WTC11 (cell line): ENCODE results near the gene PEAK1. TPM values are rescaled to one million over a fixed set of nuclear protein-coding genes. Genes with fewer than 3 reads are reported as not detected.

Experiments used
- ATAC-seq: fragments of 200-7000 bp; cut with Tn5 transposase; 2 replicates; pipeline ENCODE4 v1.10.0; 2021; ENCODE audit warnings: mild to moderate bottlenecking, moderate library complexity
- CTCF ChIA-PET: fragments of 300-600 bp; sonication (Branson Sonifier 250); formaldehyde crosslinking; loops from one replicate; lab custom pipeline; 2021; ENCODE audit warnings: antibody characterized with exemption; lab: Charles Lee
- POLR2A ChIA-PET: fragments of 350-600 bp; sonication (Branson Sonifier 250); formaldehyde crosslinking; loops from one replicate; lab custom pipeline; 2021; ENCODE audit warnings: antibody characterized with exemption; lab: Charles Lee
- DNase-seq: peaks from one replicate; pipeline ENCODE4 v3.0.0; 2021; ENCODE audit warnings: low spot score
- H3K27ac Mint-ChIP-seq: 2 replicates; pipeline ENCODE4 v1.8.0; 2021; ENCODE audit warnings: mixed read lengths
- H3K27me3 Mint-ChIP-seq: 2 replicates; pipeline ENCODE4 v1.8.0; 2021; ENCODE audit warnings: low read depth, mild to moderate bottlenecking, moderate library complexity, mixed read lengths
- H3K36me3 Mint-ChIP-seq: 2 replicates; pipeline ENCODE4 v1.8.0; 2021; ENCODE audit warnings: mixed read lengths
- H3K4me1 Mint-ChIP-seq: 2 replicates; pipeline ENCODE4 v1.8.0; 2022; ENCODE audit warnings: mixed read lengths
- H3K4me3 Mint-ChIP-seq: 2 replicates; pipeline ENCODE4 v1.8.0; 2021; ENCODE audit warnings: mild to moderate bottlenecking, moderate library complexity, mixed read lengths
- H3K9me3 Mint-ChIP-seq: 2 replicates; pipeline ENCODE4 v1.8.0; 2021; ENCODE audit warnings: mixed read lengths
- ATF3 ChIP-seq: sonication (generic); formaldehyde crosslinking; conservative IDR thresholded peaks from 2 replicates; pipeline ENCODE4 v1.8.1; 2022; ENCODE audit warnings: mild to moderate bottlenecking, missing genetic modification reagents
- CDX4 ChIP-seq: fragments of 250-450 bp; sonication (Bioruptor Pico); IDR thresholded peaks from 2 replicates; pipeline ENCODE4 v1.9.0; 2021; ENCODE audit warnings: moderate library complexity, mild to moderate bottlenecking, inconsistent platforms, borderline replicate concordance
- CREB1 ChIP-seq: sonication (generic); formaldehyde crosslinking; IDR thresholded peaks from 2 replicates; pipeline ENCODE4 v1.8.0; 2023; ENCODE audit warnings: mild to moderate bottlenecking, missing genetic modification reagents
- E2F4 ChIP-seq: sonication (generic); formaldehyde crosslinking; IDR thresholded peaks from 2 replicates; pipeline ENCODE4 v1.8.1; 2022; ENCODE audit warnings: low read depth, mild to moderate bottlenecking, moderate library complexity, missing genetic modification reagents, borderline replicate concordance
- FOXK1 ChIP-seq: sonication (generic); formaldehyde crosslinking; IDR thresholded peaks from 2 replicates; pipeline ENCODE4 v1.8.0; 2022; ENCODE audit warnings: mild to moderate bottlenecking, moderate library complexity, missing genetic modification reagents
- GABPB1 ChIP-seq: sonication (generic); formaldehyde crosslinking; IDR thresholded peaks from 2 replicates; pipeline ENCODE4 v1.8.1; 2023; ENCODE audit warnings: mild to moderate bottlenecking, missing genetic modification reagents
- GTF2I ChIP-seq: fragments of 250-450 bp; sonication (Bioruptor Pico); conservative IDR thresholded peaks from 2 replicates; pipeline ENCODE4 v1.4.0; 2021; ENCODE audit warnings: mild to moderate bottlenecking
- IRF1 ChIP-seq: sonication (generic); formaldehyde crosslinking; IDR thresholded peaks from 2 replicates; pipeline ENCODE4 v1.8.0; 2023; ENCODE audit warnings: missing genetic modification reagents
- JAZF1 ChIP-seq: fragments of 250-450 bp; sonication (Bioruptor Pico); IDR thresholded peaks from 2 replicates; pipeline ENCODE4 v1.9.0; 2021; ENCODE audit warnings: moderate library complexity, mild to moderate bottlenecking, inconsistent platforms
- MYBL2 ChIP-seq: sonication (generic); formaldehyde crosslinking; IDR thresholded peaks from 2 replicates; pipeline ENCODE4 v1.8.1; 2023; ENCODE audit warnings: mild to moderate bottlenecking, moderate library complexity, missing genetic modification reagents
- NFATC4 ChIP-seq: fragments of 250-450 bp; sonication (Bioruptor Pico); IDR thresholded peaks from 2 replicates; pipeline ENCODE4 v1.9.0; 2021; ENCODE audit warnings: mild to moderate bottlenecking
- NFYB ChIP-seq: sonication (generic); formaldehyde crosslinking; conservative IDR thresholded peaks from 2 replicates; pipeline ENCODE4 v1.8.0; 2022; ENCODE audit warnings: low read depth, missing genetic modification reagents
- NR1H2 ChIP-seq: sonication (generic); formaldehyde crosslinking; IDR thresholded peaks from 2 replicates; pipeline ENCODE4 v1.9.0; 2021; ENCODE audit warnings: mild to moderate bottlenecking, moderate library complexity, missing genetic modification reagents
- OVOL2 ChIP-seq: fragments of 250-450 bp; sonication (Bioruptor Pico); IDR thresholded peaks from 2 replicates; pipeline ENCODE4 v1.9.0; 2021; ENCODE audit warnings: mild to moderate bottlenecking, borderline replicate concordance
- PRRX2 ChIP-seq: fragments of 250-450 bp; sonication (Bioruptor Pico); IDR thresholded peaks from 2 replicates; pipeline ENCODE4 v1.8.0; 2021; ENCODE audit warnings: mild to moderate bottlenecking
- RELA ChIP-seq: sonication (generic); formaldehyde crosslinking; IDR thresholded peaks from 2 replicates; pipeline ENCODE4 v1.8.1; 2022; ENCODE audit warnings: missing genetic modification reagents, mild to moderate bottlenecking, borderline replicate concordance
- SMAD4 ChIP-seq: sonication (generic); formaldehyde crosslinking; IDR thresholded peaks from 2 replicates; pipeline ENCODE4 v1.8.0; 2022; ENCODE audit warnings: mild to moderate bottlenecking, missing genetic modification reagents
- ZNF138 ChIP-seq: sonication (generic); formaldehyde crosslinking; conservative IDR thresholded peaks from 2 replicates; pipeline ENCODE4 v1.8.1; 2022; ENCODE audit warnings: mild to moderate bottlenecking, moderate library complexity, missing genetic modification reagents
- ZNF232 ChIP-seq: sonication (generic); formaldehyde crosslinking; IDR thresholded peaks from 2 replicates; pipeline ENCODE4 v1.8.0; 2022; ENCODE audit warnings: mild to moderate bottlenecking, missing genetic modification reagents
- ZNF263 ChIP-seq: sonication (generic); formaldehyde crosslinking; IDR thresholded peaks from 2 replicates; pipeline ENCODE4 v1.8.1; 2022; ENCODE audit warnings: low read depth, mild to moderate bottlenecking, moderate library complexity, missing genetic modification reagents
- ZNF416 ChIP-seq: fragments of 250-450 bp; sonication (Bioruptor Pico); IDR thresholded peaks from 2 replicates; pipeline ENCODE4 v1.9.0; 2021; ENCODE audit warnings: mild to moderate bottlenecking, inconsistent platforms
- ZNF423 ChIP-seq: fragments of 250-450 bp; sonication (Bioruptor Pico); IDR thresholded peaks from 2 replicates; pipeline ENCODE4 v2.1.2; 2022; ENCODE audit warnings: mild to moderate bottlenecking, moderate library complexity
- total RNA-seq: library from RNA; stranded (reverse); gene quantifications from 3 replicates; pipeline ENCODE4 v1.2.3, GENCODE V29; 2021
- TF ChIP-seq, protein P1 (sequence below): sonication (generic); formaldehyde crosslinking; IDR thresholded peaks from 2 replicates; pipeline ENCODE4 v1.8.1; 2022; ENCODE audit warnings: mild to moderate bottlenecking, missing genetic modification reagents, moderate library complexity, borderline replicate concordance
- TF ChIP-seq, protein P2 (sequence below): sonication (generic); formaldehyde crosslinking; IDR thresholded peaks from 2 replicates; pipeline ENCODE4 v1.8.1; 2023; ENCODE audit warnings: mild to moderate bottlenecking, missing genetic modification reagents
- TF ChIP-seq, protein P3 (sequence below): sonication (generic); formaldehyde crosslinking; IDR thresholded peaks from 2 replicates; pipeline ENCODE4 v1.8.0; 2022; ENCODE audit warnings: mild to moderate bottlenecking, missing genetic modification reagents
- TF ChIP-seq, protein P4 (sequence below): sonication (generic); formaldehyde crosslinking; IDR thresholded peaks from 2 replicates; pipeline ENCODE4 v1.8.0; 2022; ENCODE audit warnings: mild to moderate bottlenecking, missing genetic modification reagents

The PEAK1 gene
- total RNA-seq, 1 experiment from 2014 or later = 49.0 TPM

- TF ChIP-seq ATF3 (CRISPR knock-in tag) (no peak), IRF1 (CRISPR knock-in tag) (no peak), ZNF423 (CRISPR knock-in tag) (no peak)
Observed at GRCh38 chr15:77327844-77328529, 91.9 kb downstream of the PEAK1 start (continued).

GRCh38 chr15:77327168-77327567 is 92.7 kb downstream of the PEAK1 start:
- no peaks in the 10 kb centered on the region for H3K27me3 Mint-ChIP-seq
- POLR2A ChIA-PET = no interaction called here

DNA sequence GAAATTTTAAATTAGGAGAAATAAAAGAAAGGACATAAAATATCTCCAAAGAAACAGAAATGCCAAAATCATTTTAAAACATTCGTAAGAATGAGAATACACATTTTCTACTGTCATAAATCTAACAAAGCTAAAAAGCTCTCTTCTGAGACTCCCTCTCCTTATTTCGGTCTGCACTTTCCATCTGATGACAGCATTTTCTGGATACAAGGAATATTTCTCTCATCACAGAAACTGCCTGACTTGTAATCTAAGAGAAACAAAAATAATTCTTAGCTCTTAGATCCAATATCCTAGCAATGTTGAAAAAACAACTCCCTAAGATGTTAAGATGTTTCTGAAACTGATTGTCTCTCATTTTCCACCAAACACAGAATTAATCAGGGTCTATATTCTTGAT is 93.5 kb downstream of the PEAK1 start:
- no peak overlapping the region for H3K27ac Mint-ChIP-seq
- H3K4me1 Mint-ChIP-seq = peaks cover 27% of the 10 kb centered on the region
- ChIA-PET CTCF (no interaction called here), POLR2A (no interaction called here)
- no peak for DNase-seq
- ATAC-seq = no peak
- no peaks in the 10 kb centered on the region for H3K27me3 Mint-ChIP-seq
- no peak overlapping the region for H3K4me3 Mint-ChIP-seq
- peaks cover 14% of the 10 kb centered on the region for H3K9me3 Mint-ChIP-seq
- H3K36me3 Mint-ChIP-seq = peaks cover 6% of the 10 kb centered on the region
- TF ChIP-seq PRRX2 (CRISPR knock-in tag) (no peak), NR1H2 (no peak), MYBL2 (CRISPR knock-in tag) (no peak), ZNF232 (CRISPR knock-in tag) (no peak), E2F4 (CRISPR knock-in tag) (no peak), IRF1 (CRISPR knock-in tag) (no peak), FOXK1 (CRISPR knock-in tag) (no peak), ZNF416 (CRISPR knock-in tag) (no peak), RELA (no peak), GTF2I (CRISPR knock-in tag) (no peak), CDX4 (CRISPR knock-in tag) (no peak)
- TF ChIP-seq, protein P1, sequence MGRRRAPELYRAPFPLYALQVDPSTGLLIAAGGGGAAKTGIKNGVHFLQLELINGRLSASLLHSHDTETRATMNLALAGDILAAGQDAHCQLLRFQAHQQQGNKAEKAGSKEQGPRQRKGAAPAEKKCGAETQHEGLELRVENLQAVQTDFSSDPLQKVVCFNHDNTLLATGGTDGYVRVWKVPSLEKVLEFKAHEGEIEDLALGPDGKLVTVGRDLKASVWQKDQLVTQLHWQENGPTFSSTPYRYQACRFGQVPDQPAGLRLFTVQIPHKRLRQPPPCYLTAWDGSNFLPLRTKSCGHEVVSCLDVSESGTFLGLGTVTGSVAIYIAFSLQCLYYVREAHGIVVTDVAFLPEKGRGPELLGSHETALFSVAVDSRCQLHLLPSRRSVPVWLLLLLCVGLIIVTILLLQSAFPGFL = no peak
- TF ChIP-seq, protein P2, sequence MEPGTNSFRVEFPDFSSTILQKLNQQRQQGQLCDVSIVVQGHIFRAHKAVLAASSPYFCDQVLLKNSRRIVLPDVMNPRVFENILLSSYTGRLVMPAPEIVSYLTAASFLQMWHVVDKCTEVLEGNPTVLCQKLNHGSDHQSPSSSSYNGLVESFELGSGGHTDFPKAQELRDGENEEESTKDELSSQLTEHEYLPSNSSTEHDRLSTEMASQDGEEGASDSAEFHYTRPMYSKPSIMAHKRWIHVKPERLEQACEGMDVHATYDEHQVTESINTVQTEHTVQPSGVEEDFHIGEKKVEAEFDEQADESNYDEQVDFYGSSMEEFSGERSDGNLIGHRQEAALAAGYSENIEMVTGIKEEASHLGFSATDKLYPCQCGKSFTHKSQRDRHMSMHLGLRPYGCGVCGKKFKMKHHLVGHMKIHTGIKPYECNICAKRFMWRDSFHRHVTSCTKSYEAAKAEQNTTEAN (CRISPR knock-in tag) = no peak

More at GRCh38 chr15:77327168-77327567, 92.7 kb downstream of the PEAK1 start:
- H3K27ac Mint-ChIP-seq = no peak overlapping the region
- no peak for DNase-seq
- TF ChIP-seq NFYB (no peak), SMAD4 (CRISPR knock-in tag) (no peak), E2F4 (CRISPR knock-in tag) (no peak), MYBL2 (CRISPR knock-in tag) (no peak), CREB1 (CRISPR knock-in tag) (no peak), OVOL2 (no peak), GABPB1 (no peak), ZNF138 (no peak), ZNF263 (no peak), JAZF1 (CRISPR knock-in tag) (no peak), NFATC4 (CRISPR knock-in tag) (no peak), ZNF423 (CRISPR knock-in tag) (no peak)
- TF ChIP-seq, protein P3, sequence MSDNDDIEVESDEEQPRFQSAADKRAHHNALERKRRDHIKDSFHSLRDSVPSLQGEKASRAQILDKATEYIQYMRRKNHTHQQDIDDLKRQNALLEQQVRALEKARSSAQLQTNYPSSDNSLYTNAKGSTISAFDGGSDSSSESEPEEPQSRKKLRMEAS (CRISPR knock-in tag) = no peak
- TF ChIP-seq, protein P4, sequence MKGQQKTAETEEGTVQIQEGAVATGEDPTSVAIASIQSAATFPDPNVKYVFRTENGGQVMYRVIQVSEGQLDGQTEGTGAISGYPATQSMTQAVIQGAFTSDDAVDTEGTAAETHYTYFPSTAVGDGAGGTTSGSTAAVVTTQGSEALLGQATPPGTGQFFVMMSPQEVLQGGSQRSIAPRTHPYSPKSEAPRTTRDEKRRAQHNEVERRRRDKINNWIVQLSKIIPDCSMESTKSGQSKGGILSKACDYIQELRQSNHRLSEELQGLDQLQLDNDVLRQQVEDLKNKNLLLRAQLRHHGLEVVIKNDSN (CRISPR knock-in tag) = no peak
- H3K9me3 Mint-ChIP-seq = peaks cover 11% of the 10 kb centered on the region
- peaks cover 27% of the 10 kb centered on the region for H3K4me1 Mint-ChIP-seq
- H3K4me3 Mint-ChIP-seq = no peak overlapping the region
- no peak for ATAC-seq
- H3K36me3 Mint-ChIP-seq = peaks cover 5% of the 10 kb centered on the region; the same call in 1 of the 2 replicates
- CTCF ChIA-PET = no interaction called here
